Measurements from ENCODE around the gene ACTL7A. TPM values are rescaled to one million over a fixed set of nuclear protein-coding genes. Genes with fewer than 3 reads are reported as not detected.

ACTL7A gene
- total and polyA plus RNA-seq, 9 of the 15 experiments (the other 6 are each of a cell fraction or from before 2014, with no cell fraction given) = not detected

DNA sequence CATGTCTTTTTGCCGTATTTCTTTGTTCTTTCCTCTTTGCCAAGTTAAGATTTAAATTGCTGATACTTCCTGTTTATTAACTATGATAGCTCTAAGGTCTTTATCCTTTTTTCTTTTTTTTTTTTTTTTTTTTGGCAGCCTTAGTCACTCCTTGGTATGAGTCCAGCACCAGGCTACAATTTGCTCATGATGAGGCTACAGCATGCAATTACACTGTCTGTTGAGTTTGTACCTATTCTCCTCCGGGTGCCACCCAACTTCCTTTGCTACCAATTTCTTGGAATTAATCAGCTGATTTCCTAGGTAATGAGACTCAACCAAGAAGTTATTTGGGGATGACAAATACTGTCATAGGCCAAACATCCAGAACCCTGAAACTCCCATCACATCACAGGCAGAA, 31.8 kb upstream of the ACTL7A start:
- no peak for DNase-seq (ENCODE audit: extremely low read depth in 1 of 4, low spot score in 3 of 4)
- POLR2A ChIA-PET = interaction anchor here (1.0 kb wide), 1 partner anchor 15 kb away, joined by 4 read pairs; no protein-coding TSS in a partner anchor
- no peak for FAIRE-seq
- CTCF ChIA-PET (ENCODE audit: low intra/inter-chr PET ratio) = no interaction called here
- H3K79me2 ChIP-seq (ENCODE audit: control insufficient read depth, insufficient read depth, low read length) = no peaks in the 10 kb centered on the region
- H3K27ac ChIP-seq (ENCODE audit: extremely low read depth, low read depth, low read length) = no peak overlapping the region
- H3K9ac ChIP-seq (ENCODE audit: insufficient read depth in 1 of 2, low read depth in 2 of 2, low read length in 2 of 2) = no peak overlapping the region
- no peaks in the 10 kb centered on the region for H3K36me3 ChIP-seq (ENCODE audit: control insufficient read depth, insufficient read depth, low read length)
- TF ChIP-seq SIN3A (IDR thresholded peaks at IDR 0.05; ENCODE audit: borderline replicate concordance in 2 of 2, control insufficient read depth in 1 of 2, low read depth in 2 of 2, low read length in 2 of 2) (no peak), HSF4 (CRISPR knock-in tag; IDR thresholded peaks at IDR 0.05; ENCODE audit: borderline replicate concordance) (no peak), SAFB (IDR thresholded peaks at IDR 0.05; ENCODE audit: borderline replicate concordance, low read depth, low read length) (no peak), TAF1 (IDR thresholded peaks at IDR 0.05; ENCODE audit: control insufficient read depth, extremely low read depth, insufficient read depth, low read length, severe bottlenecking) (no peak), ZNF124 (CRISPR knock-in tag; IDR thresholded peaks at IDR 0.05) (no peak), ZEB2 (IDR thresholded peaks at IDR 0.05) (no peak), ZSCAN32 (CRISPR knock-in tag; IDR thresholded peaks at IDR 0.05) (no peak), ZNF830 (CRISPR knock-in tag; IDR thresholded peaks at IDR 0.05) (no peak), HMGXB4 (CRISPR knock-in tag; IDR thresholded peaks at IDR 0.05) (no peak), SMAD3 (CRISPR knock-in tag; conservative IDR thresholded peaks at IDR 0.05) (no peak), ARID3A (IDR thresholded peaks at IDR 0.05; ENCODE audit: borderline replicate concordance, low read depth, low read length) (no peak), RBM22 (IDR thresholded peaks at IDR 0.05; ENCODE audit: low read depth, low read length, poor library complexity, severe bottlenecking) (no peak), FOXM1 (IDR thresholded peaks at IDR 0.05; ENCODE audit: low read depth) (no peak), FOXM1 (CRISPR knock-in tag; IDR thresholded peaks at IDR 0.05; ENCODE audit: low read depth) (no peak), TAF15 (IDR thresholded peaks at IDR 0.05; ENCODE audit: low read depth, low read length) (no peak)
- TF ChIP-seq, protein P1, sequence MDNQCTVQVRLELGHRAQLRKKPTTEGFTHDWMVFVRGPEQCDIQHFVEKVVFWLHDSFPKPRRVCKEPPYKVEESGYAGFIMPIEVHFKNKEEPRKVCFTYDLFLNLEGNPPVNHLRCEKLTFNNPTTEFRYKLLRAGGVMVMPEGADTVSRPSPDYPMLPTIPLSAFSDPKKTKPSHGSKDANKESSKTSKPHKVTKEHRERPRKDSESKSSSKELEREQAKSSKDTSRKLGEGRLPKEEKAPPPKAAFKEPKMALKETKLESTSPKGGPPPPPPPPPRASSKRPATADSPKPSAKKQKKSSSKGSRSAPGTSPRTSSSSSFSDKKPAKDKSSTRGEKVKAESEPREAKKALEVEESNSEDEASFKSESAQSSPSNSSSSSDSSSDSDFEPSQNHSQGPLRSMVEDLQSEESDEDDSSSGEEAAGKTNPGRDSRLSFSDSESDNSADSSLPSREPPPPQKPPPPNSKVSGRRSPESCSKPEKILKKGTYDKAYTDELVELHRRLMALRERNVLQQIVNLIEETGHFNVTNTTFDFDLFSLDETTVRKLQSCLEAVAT (IDR thresholded peaks at IDR 0.05) = no peak
- peaks cover 6 to 10% of the 10 kb centered on the region in 2 experiments; a peak in 4 of 5 replicates for H3K27me3 ChIP-seq (ENCODE audit: control insufficient read depth in 2 of 2, insufficient read depth in 2 of 2, low read length in 2 of 2)
- WGBS (ENCODE audit: insufficient coverage, low coverage, missing lambda C conversion rate) = 0% methylated on average over 2 of the region's 2 CpGs
- no peaks in the 10 kb centered on the region for H4K20me1 ChIP-seq (replicated peaks; ENCODE audit: control insufficient read depth, insufficient read depth, low read length)
- BruUV-seq (replicated peaks) = no TSS peak
- no peak overlapping the region for H3K4me2 ChIP-seq (ENCODE audit: insufficient read depth, low read length)
- H3K4me3 ChIP-seq = no peak overlapping the region
- no peak overlapping the region for H2AFZ ChIP-seq (ENCODE audit: low read depth, low read length)
- no peaks in the 10 kb centered on the region for H3K9me3 ChIP-seq (replicated peaks; ENCODE audit: control insufficient read depth, insufficient read depth, low read depth, low read length)
- no peak for ATAC-seq
- intact Hi-C loops (cut with micrococcal nuclease) (no loop called here), in situ Hi-C loops (cut with MboI) (no loop called here)
- H3K4me1 ChIP-seq (replicated peaks in 1 of 2; ENCODE audit: control insufficient read depth in 2 of 2, insufficient read depth in 2 of 2, low read length in 2 of 2) = no peaks in the 10 kb centered on the region
- no peaks in the 10 kb centered on the region for H3K9me1 ChIP-seq (ENCODE audit: control insufficient read depth, insufficient read depth, low read length)

Data from K562 (cell line).